Stimulated activated CD8-positive, alpha-beta memory T cell treated with anti-CD3 and anti-CD28 coated beads, Interleukin-15, amount 100 ng/mL, for 48 hours (primary cell): ENCODE results near the gene CAV3.
"Not testable (repeated sequence)": the region's sequence is repeated elsewhere in the genome, so short reads cannot be mapped to it uniquely, and the experiment has no call there.

Experiments
- DNase-seq, 2 donors: peaks; one replicate each; pipeline ENCODE4 v3.0.0-alpha.2; 2020; ENCODE audit warnings: low read depth in 2 of 2

CAV3 gene

GRCh38 chr3:8733332-8734094 is at the start of gene CAV3:
Gene CAV3, plus strand, starts transcription at chr3:8733802. Its CDS starts 75 bp downstream, at chr3:8733877.
- no peak for DNase-seq

- not testable (repeated sequence) for DNase-seq
Observed at GRCh38 chr3:8684992-8685391, 48.6 kb upstream of the CAV3 start.

GRCh38 chr3:8691295-8691694 is 42.3 kb upstream of the CAV3 start:
- not testable (repeated sequence) for DNase-seq

GRCh38 chr3:8702560-8702959 is 31.0 kb upstream of the CAV3 start:
- DNase-seq = no peak

GRCh38 chr3:8705575-8705974 is 28.0 kb upstream of the CAV3 start:
- DNase-seq = no peak

GRCh38 chr3:8709287-8709686 is 24.3 kb upstream of the CAV3 start:
- no peak for DNase-seq

- DNase-seq = no peak
Observed at GRCh38 chr3:8709801-8710507, 23.6 kb upstream of the CAV3 start.

- no peak for DNase-seq
Observed at GRCh38 chr3:8712045-8712907, 21.3 kb upstream of the CAV3 start.

- DNase-seq = no peak
Observed at GRCh38 chr3:8712908-8713255, 20.7 kb upstream of the CAV3 start.

- no peak for DNase-seq
Observed at GRCh38 chr3:8713901-8714759, 19.5 kb upstream of the CAV3 start.

- not testable (repeated sequence) for DNase-seq
Observed at GRCh38 chr3:8715757-8716156, 17.8 kb upstream of the CAV3 start.

- no peak for DNase-seq
Observed at GRCh38 chr3:8722808-8723207, 10.8 kb upstream of the CAV3 start.

GRCh38 chr3:8723612-8724011 is 10.0 kb upstream of the CAV3 start:
- DNase-seq = no peak

- no peak for DNase-seq
Observed at GRCh38 chr3:8724108-8724752, 9.4 kb upstream of the CAV3 start.

GRCh38 chr3:8727605-8728512 is 5.7 kb upstream of the CAV3 start:
- no peak for DNase-seq

- no peak for DNase-seq
Observed at GRCh38 chr3:8729479-8729878, 4.1 kb upstream of the CAV3 start.

GRCh38 chr3:8730656-8731055 is 2.9 kb upstream of the CAV3 start:
- DNase-seq = no peak

GRCh38 chr3:8732413-8732812 is 1.2 kb upstream of the CAV3 start:
- no peak for DNase-seq

GRCh38 chr3:8734137-8734878 is 706 bp downstream of the CAV3 start:
- no peak for DNase-seq
